HCT116 (cell line): ENCODE measurements around the gene CD72. TPM values are rescaled to one million over a fixed set of nuclear protein-coding genes. Genes with fewer than 3 reads are reported as not detected.

Source experiments
- ATAC-seq: fragments of 200-7000 bp; cut with Tn5 transposase; 2 replicates; pipeline ENCODE4 v1.9.1; 2020; ENCODE audit warnings: mild to moderate bottlenecking, moderate library complexity
- BruUV-seq: library from RNA; stranded (reverse); fragments of 400-500 nt; replicated peaks from 2 replicates; lab custom pipeline; 2021; lab: Mats Ljungman, UMichigan
- CTCF ChIA-PET: fragments of 300-600 bp; sonication (Branson Sonifier 250); formaldehyde crosslinking; loops from one replicate; lab custom pipeline; 2021; ENCODE audit warnings: antibody characterized with exemption; lab: Charles Lee
- POLR2A ChIA-PET: fragments of 300-600, 350-600 bp; sonication (Branson Sonifier 250); formaldehyde crosslinking; loops from one replicate; lab custom pipeline; 2021; ENCODE audit warnings: antibody characterized with exemption; lab: Charles Lee
- RAD21 ChIA-PET, 2 experiments: fragments of 300-600 bp; sonication (Branson Sonifier 250); formaldehyde crosslinking; loops; one replicate each; lab custom pipeline; 2023; ENCODE audit warnings: low total read pairs in 2 of 2; ENCODE audit not compliant: uncharacterized antibody in 2 of 2, unreplicated experiment in 2 of 2, low non-redundant PET in 1 of 2; lab: Charles Lee
- DNase-seq: peaks from one replicate; pipeline ENCODE4 v3.0.0-alpha.2; 2010; ENCODE audit warnings: low read depth, low spot score
- H2AFZ ChIP-seq: fragments of 200-600 bp; shearing (Covaris generic), sonication (generic); 2 replicates; pipeline ENCODE4 v1.6.1; 2017; ENCODE audit warnings: low read depth, mixed run types, mixed read lengths, antibody characterized with exemption, low read length; ENCODE audit not compliant: poor library complexity, severe bottlenecking
- H3K27ac ChIP-seq: 2 replicates; pipeline ENCODE4 v1.5.1; 2012; ENCODE audit warnings: low read depth, low read length
- H3K27me3 ChIP-seq: fragments of 200-600 bp; sonication (generic); 2 replicates; pipeline ENCODE4 v1.6.1; 2016; ENCODE audit warnings: mixed run types, low read length, mixed read lengths; ENCODE audit not compliant: insufficient read depth
- H3K36me3 ChIP-seq, 2 experiments: fragments of 200-500 bp in 1 of 2; fragments of 200-600 bp in 1 of 2; sonication (Bioruptor generic) in 1 of 2; sonication (generic) in 1 of 2; 2 replicates each; pipeline versions ENCODE4 v1.5.1 to v1.6.1; 2014 to 2016; ENCODE audit warnings: low read length in 2 of 2, inconsistent platforms in 1 of 2, mixed read lengths in 1 of 2, mixed run types in 1 of 2; ENCODE audit not compliant: insufficient read depth in 2 of 2, control insufficient read depth in 1 of 2
- H3K4me1 ChIP-seq, 2 experiments: fragments of 200-600 bp in 1 of 2; sonication (generic) in 1 of 2; 2 replicates each; pipeline versions ENCODE4 v1.5.1 to v1.6.1; 2012 to 2017; ENCODE audit warnings: low read length in 2 of 2, inconsistent platforms in 1 of 2, mild to moderate bottlenecking in 1 of 2, mixed read lengths in 1 of 2, mixed run types in 1 of 2, moderate library complexity in 1 of 2; ENCODE audit not compliant: insufficient read depth in 2 of 2, control insufficient read depth in 1 of 2
- H3K4me2 ChIP-seq: fragments of 200-600 bp; sonication (generic); 2 replicates; pipeline ENCODE4 v1.6.1; 2017; ENCODE audit warnings: mixed run types, low read length, mixed read lengths
- H3K4me3 ChIP-seq, 2 experiments: fragments of 200-600 bp in 1 of 2; sonication (generic) in 1 of 2; replicated peaks in 1 of 2; 2 replicates each; pipeline ENCODE4 v1.5.1; 2011 to 2016; ENCODE audit warnings: low read length in 2 of 2, control low read depth in 1 of 2, low read depth in 1 of 2, mild to moderate bottlenecking in 1 of 2, mixed read lengths in 1 of 2, mixed run types in 1 of 2
- H3K79me2 ChIP-seq: fragments of 200-600 bp; sonication (generic); 2 replicates; pipeline ENCODE4 v1.6.1; 2017; ENCODE audit warnings: mild to moderate bottlenecking, mixed run types, low read length, moderate library complexity, mixed read lengths; ENCODE audit not compliant: insufficient read depth
- H3K9ac ChIP-seq: fragments of 200-600 bp; sonication (generic); 2 replicates; pipeline ENCODE4 v1.6.1; 2016; ENCODE audit warnings: low read length, mixed read lengths
- H3K9me2 ChIP-seq: fragments of 200-600 bp; sonication (generic), shearing (Covaris generic); 2 replicates; pipeline ENCODE4 v1.6.1; 2017; ENCODE audit warnings: mixed run types, mild to moderate bottlenecking, moderate library complexity; ENCODE audit not compliant: insufficient read depth
- H3K9me3 ChIP-seq, 2 experiments: fragments of 200-500 bp in 1 of 2; fragments of 200-600 bp in 1 of 2; sonication (Bioruptor generic) in 1 of 2; sonication (generic) in 1 of 2; 2 replicates each; pipeline ENCODE4 v1.6.1; 2014 to 2017; ENCODE audit warnings: low read length in 2 of 2, mixed read lengths in 2 of 2, inconsistent platforms in 1 of 2, low read depth in 1 of 2, mild to moderate bottlenecking in 1 of 2, mixed run types in 1 of 2, moderate library complexity in 1 of 2; ENCODE audit not compliant: control insufficient read depth in 1 of 2, insufficient read depth in 1 of 2
- H4K20me1 ChIP-seq: fragments of 200-600 bp; sonication (generic), shearing (Covaris generic); 2 replicates; pipeline ENCODE4 v1.6.1; 2017; ENCODE audit warnings: mixed run types, mild to moderate bottlenecking, moderate library complexity; ENCODE audit not compliant: insufficient read depth
- CTCF ChIP-seq, 3 experiments: fragments of 200-600 bp in 1 of 3; sonication (generic) in 1 of 3; IDR thresholded peaks in 2 of 3; conservative IDR thresholded peaks in 1 of 3; 2 replicates each; pipeline ENCODE4 v1.5.1; 2012 to 2017; ENCODE audit warnings: low read depth in 2 of 3, low read length in 2 of 3, antibody characterized with exemption in 1 of 3, borderline replicate concordance in 1 of 3, control low read depth in 1 of 3, mild to moderate bottlenecking in 1 of 3, mixed read lengths in 1 of 3, mixed run types in 1 of 3, moderate library complexity in 1 of 3; ENCODE audit not compliant: insufficient read depth in 1 of 3
- FOSL1 ChIP-seq: IDR thresholded peaks from 2 replicates; pipeline ENCODE4 v1.6.1; 2012; ENCODE audit warnings: low read depth
- JUND ChIP-seq: IDR thresholded peaks from 2 replicates; pipeline ENCODE4 v1.6.1; 2012
- RAD21 ChIP-seq: IDR thresholded peaks from 2 replicates; pipeline ENCODE4 v1.6.1; 2012; ENCODE audit warnings: low read depth, mild to moderate bottlenecking
- SIN3A ChIP-seq: IDR thresholded peaks from 2 replicates; pipeline ENCODE4 v1.6.1; 2012; ENCODE audit warnings: low read depth
- TCF7L2 ChIP-seq: IDR thresholded peaks from 2 replicates; pipeline ENCODE4 v1.7.0; 2011; ENCODE audit warnings: borderline replicate concordance, inconsistent platforms; ENCODE audit not compliant: insufficient read depth, insufficient read length; ENCODE audit errors: extremely low read depth
- YY1 ChIP-seq: IDR thresholded peaks from 2 replicates; pipeline ENCODE4 v1.6.1; 2011; ENCODE audit warnings: low read length, low read depth, moderate library complexity, mild to moderate bottlenecking; ENCODE audit not compliant: insufficient replicate concordance; ENCODE audit errors: extremely low read depth
- intact Hi-C: fragments of 100-400 bp; cut with micrococcal nuclease; formaldehyde crosslinking; loops from 2 replicates; pipeline ENCODE4 v1.10.0; 2022
- total RNA-seq: library from RNA; stranded (reverse); gene quantifications from one replicate; pipeline ENCODE4 v1.2.1, GENCODE V29; 2021; ENCODE audit not compliant: unreplicated experiment
- TF ChIP-seq, protein P1 (sequence below): IDR thresholded peaks from 2 replicates; pipeline ENCODE4 v1.6.1; 2012; ENCODE audit warnings: low read depth

The CD72 gene
- total RNA-seq, 1 experiment from 2014 or later: 1.6 TPM

GRCh38 chr9:35660966-35661415, 42.8 kb upstream of the CD72 start:
- no peaks in the 10 kb centered on the region for H3K27me3 ChIP-seq
- CTCF ChIA-PET: interaction anchor here (0.8 to 3.2 kb wide), 12 partner anchors 9 to 221 kb away, joined by 3 to 33 read pairs (median 4); partner anchors contain the start of genes CREB3, GBA2, HINT2 and RGP1
- intact Hi-C loops: no loop called here
- TF ChIP-seq CTCF (IDR thresholded peaks at IDR 0.05 in 2 of 3, conservative IDR thresholded peaks at IDR 0.05 in 1 of 3; ENCODE audit: borderline replicate concordance in 1 of 3, insufficient read depth in 1 of 3, low read depth in 2 of 3, low read length in 2 of 3): peak in 2 of 3 experiments; percentile 48; a peak in 4 of 6 replicates
- TF ChIP-seq TCF7L2: no peak
- TF ChIP-seq, all 23 proteins: peak for 1
- no peaks in the 10 kb centered on the region for H4K20me1 ChIP-seq
- H3K9me2 ChIP-seq: no peaks in the 10 kb centered on the region
- H3K4me2 ChIP-seq: 0 out of 2 replicates have a peak overlapping the region, but pooled peaks have one; percentile 2
- no peak overlapping the region for H3K4me3 ChIP-seq
- no TSS peak for BruUV-seq
- RAD21 ChIA-PET: interaction anchor here in 1 of 2 experiments (1.3 kb wide), 1 partner anchor 35 kb away, joined by 3 read pairs; no protein-coding TSS in a partner anchor
- POLR2A ChIA-PET: interaction anchor here (1.5 to 1.6 kb wide), 2 partner anchors 57 to 71 kb away, joined by 4 to 10 read pairs; partner anchors contain the start of genes CREB3 and TLN1
- H2AFZ ChIP-seq: no peak overlapping the region
- peak overlapping the region; percentile 33 for H3K27ac ChIP-seq
- H3K4me1 ChIP-seq: peaks cover 22 to 62% of the 10 kb centered on the region in 2 experiments; a peak in 3 of 4 replicates
- H3K79me2 ChIP-seq: peaks cover 28% of the 10 kb centered on the region; the same call in 1 of the 2 replicates
- DNase-seq (peak; percentile 33), ATAC-seq (no peak)
- H3K36me3 ChIP-seq: peaks cover 6 to 27% of the 10 kb centered on the region in 2 experiments; a peak in 3 of 4 replicates
- no peak overlapping the region for H3K9ac ChIP-seq
- H3K9me3 ChIP-seq: no peaks in the 10 kb centered on the region

DNA sequence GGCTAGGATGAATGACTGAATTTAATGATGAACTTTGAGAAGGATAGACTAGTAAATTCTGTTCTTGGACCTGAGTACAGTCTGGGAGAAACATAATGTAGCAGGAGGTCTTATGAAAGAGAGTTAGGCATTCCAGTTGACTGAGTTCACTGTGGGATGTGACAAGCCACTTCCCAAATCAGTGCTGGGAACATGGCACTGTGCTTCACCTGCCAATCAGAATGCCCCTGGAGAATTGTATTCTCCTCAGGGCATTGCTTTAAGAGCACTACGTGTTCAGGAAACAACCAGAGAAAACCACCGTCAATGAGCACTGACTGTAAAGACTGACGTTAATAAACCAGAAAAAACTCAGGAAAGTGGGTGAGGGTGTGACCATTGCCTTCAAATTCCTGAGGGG, 41.1 kb upstream of the CD72 start:
- intact Hi-C loops: loop anchor here (10.0 kb wide), 1 partner anchor 545 kb away; the partner anchor contains the start of gene ATOSB

More for the DNA sequence above, 41.1 kb upstream of the CD72 start:
- Histone ChIP-seq H3K27me3 (no peaks in the 10 kb centered on the region), H3K9ac (peak overlapping the region; percentile 90), H3K9me2 (no peaks in the 10 kb centered on the region), H3K9me3 (no peaks in the 10 kb centered on the region), H3K27ac (peak overlapping the region; percentile 85; the same call in 1 of the 2 replicates), H4K20me1 (no peaks in the 10 kb centered on the region), H3K36me3 (peaks cover 6 to 27% of the 10 kb centered on the region in 2 experiments; a peak in 3 of 4 replicates), H2AFZ (no peak overlapping the region), H3K4me2 (peak overlapping the region; percentile 79), H3K79me2 (peaks cover 22% of the 10 kb centered on the region; the same call in 1 of the 2 replicates), H3K4me3 (peak overlapping the region; percentile 68 to 75), H3K4me1 (peaks cover 14 to 50% of the 10 kb centered on the region in 2 experiments; a peak in 3 of 4 replicates)
- ChIA-PET POLR2A (interaction anchor here (0.8 to 2.9 kb wide), 3 partner anchors 10 to 73 kb away, joined by 3 to 11 read pairs (median 4); partner anchors contain the start of genes CREB3 and TLN1), RAD21 (no interaction called here), CTCF (interaction anchor here (0.9 to 1.5 kb wide), 4 partner anchors 37 to 106 kb away, joined by 3 to 4 read pairs (median 3); partner anchors contain the start of gene TESK1)
- TF ChIP-seq TCF7L2 (no peak), YY1 (no peak), JUND (no peak), RAD21 (no peak), FOSL1 (no peak), SIN3A (no peak)
- TF ChIP-seq, protein P1, sequence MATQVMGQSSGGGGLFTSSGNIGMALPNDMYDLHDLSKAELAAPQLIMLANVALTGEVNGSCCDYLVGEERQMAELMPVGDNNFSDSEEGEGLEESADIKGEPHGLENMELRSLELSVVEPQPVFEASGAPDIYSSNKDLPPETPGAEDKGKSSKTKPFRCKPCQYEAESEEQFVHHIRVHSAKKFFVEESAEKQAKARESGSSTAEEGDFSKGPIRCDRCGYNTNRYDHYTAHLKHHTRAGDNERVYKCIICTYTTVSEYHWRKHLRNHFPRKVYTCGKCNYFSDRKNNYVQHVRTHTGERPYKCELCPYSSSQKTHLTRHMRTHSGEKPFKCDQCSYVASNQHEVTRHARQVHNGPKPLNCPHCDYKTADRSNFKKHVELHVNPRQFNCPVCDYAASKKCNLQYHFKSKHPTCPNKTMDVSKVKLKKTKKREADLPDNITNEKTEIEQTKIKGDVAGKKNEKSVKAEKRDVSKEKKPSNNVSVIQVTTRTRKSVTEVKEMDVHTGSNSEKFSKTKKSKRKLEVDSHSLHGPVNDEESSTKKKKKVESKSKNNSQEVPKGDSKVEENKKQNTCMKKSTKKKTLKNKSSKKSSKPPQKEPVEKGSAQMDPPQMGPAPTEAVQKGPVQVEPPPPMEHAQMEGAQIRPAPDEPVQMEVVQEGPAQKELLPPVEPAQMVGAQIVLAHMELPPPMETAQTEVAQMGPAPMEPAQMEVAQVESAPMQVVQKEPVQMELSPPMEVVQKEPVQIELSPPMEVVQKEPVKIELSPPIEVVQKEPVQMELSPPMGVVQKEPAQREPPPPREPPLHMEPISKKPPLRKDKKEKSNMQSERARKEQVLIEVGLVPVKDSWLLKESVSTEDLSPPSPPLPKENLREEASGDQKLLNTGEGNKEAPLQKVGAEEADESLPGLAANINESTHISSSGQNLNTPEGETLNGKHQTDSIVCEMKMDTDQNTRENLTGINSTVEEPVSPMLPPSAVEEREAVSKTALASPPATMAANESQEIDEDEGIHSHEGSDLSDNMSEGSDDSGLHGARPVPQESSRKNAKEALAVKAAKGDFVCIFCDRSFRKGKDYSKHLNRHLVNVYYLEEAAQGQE: no peak
- DNase-seq (no peak), ATAC-seq (no peak)
- no TSS peak for BruUV-seq
